BE2C (cell line): ENCODE measurements around the gene OSTN.
"Not testable (repeated sequence)": the region's sequence is repeated elsewhere in the genome, so short reads cannot be mapped to it uniquely, and the experiment has no call there.

Experiments used
- DNase-seq: peaks from one replicate; pipeline ENCODE4 v3.0.0-alpha.2; 2020
- H3K27me3 ChIP-seq: fragments of 250-450 bp; sonication (Bioruptor Pico); 2 replicates; pipeline ENCODE4 v1.5.1; 2020; ENCODE audit warnings: mild to moderate bottlenecking
- H3K36me3 ChIP-seq: fragments of 250-450 bp; sonication (Bioruptor Pico); 2 replicates; pipeline ENCODE4 v1.5.1; 2020; ENCODE audit warnings: mild to moderate bottlenecking
- H3K4me1 ChIP-seq: fragments of 250-450 bp; sonication (Bioruptor Pico); 2 replicates; pipeline ENCODE4 v1.5.1; 2020
- H3K4me3 ChIP-seq: 2 replicates; pipeline ENCODE4 v1.5.1; 2011; ENCODE audit warnings: low read depth, low read length
- H3K9me3 ChIP-seq: fragments of 250-450 bp; sonication (Bioruptor Pico); 2 replicates; pipeline ENCODE4 v1.5.1; 2020
- CTCF ChIP-seq: IDR thresholded peaks from 2 replicates; pipeline ENCODE4 v1.5.1; 2012; ENCODE audit warnings: mild to moderate bottlenecking, low read depth, low read length

The OSTN gene

GRCh38 chr3:191268737-191269136, 69.7 kb downstream of the OSTN start:
- Histone ChIP-seq H3K4me1 (no peaks in the 10 kb centered on the region), H3K27me3 (peaks cover 2% of the 10 kb centered on the region; the same call in 1 of the 2 replicates), H3K36me3 (no peaks in the 10 kb centered on the region), H3K9me3 (no peaks in the 10 kb centered on the region), H3K4me3 (no peak overlapping the region)
- DNase-seq = no peak
- no peak for TF ChIP-seq CTCF

- Histone ChIP-seq H3K4me1 (no peaks in the 10 kb centered on the region), H3K4me3 (no peak overlapping the region), H3K27me3 (no peaks in the 10 kb centered on the region; the same call in 1 of the 2 replicates), H3K9me3 (no peaks in the 10 kb centered on the region), H3K36me3 (no peaks in the 10 kb centered on the region)
- no peak for TF ChIP-seq CTCF
- DNase-seq = no peak
Observed at GRCh38 chr3:191269289-191270085, 70.4 kb downstream of the OSTN start.

- DNase-seq, H3K9me3 ChIP-seq, H3K4me1 ChIP-seq, H3K4me3 ChIP-seq, H3K27me3 ChIP-seq, H3K36me3 ChIP-seq: not testable (repeated sequence)
Observed at GRCh38 chr3:191275244-191275643, 76.2 kb downstream of the OSTN start.

- DNase-seq = no peak
- Histone ChIP-seq H3K27me3 (peaks cover 5% of the 10 kb centered on the region; the same call in 1 of the 2 replicates), H3K4me3 (no peak overlapping the region), H3K9me3 (no peaks in the 10 kb centered on the region), H3K4me1 (no peaks in the 10 kb centered on the region), H3K36me3 (no peaks in the 10 kb centered on the region)
- TF ChIP-seq CTCF = no peak
Observed at GRCh38 chr3:191275751-191276150, 76.7 kb downstream of the OSTN start.

GRCh38 chr3:191280111-191280510, 81.1 kb downstream of the OSTN start:
- H3K4me1 ChIP-seq = no peaks in the 10 kb centered on the region
- DNase-seq = no peak
- no peaks in the 10 kb centered on the region for H3K9me3 ChIP-seq
- no peaks in the 10 kb centered on the region for H3K36me3 ChIP-seq
- H3K4me3 ChIP-seq = no peak overlapping the region
- peaks cover 5% of the 10 kb centered on the region; the same call in 1 of the 2 replicates for H3K27me3 ChIP-seq
- no peak for TF ChIP-seq CTCF

GRCh38 chr3:191280882-191281281, 81.8 kb downstream of the OSTN start:
- Histone ChIP-seq H3K36me3 (no peaks in the 10 kb centered on the region), H3K4me1 (no peaks in the 10 kb centered on the region), H3K27me3 (peaks cover 5% of the 10 kb centered on the region; the same call in 1 of the 2 replicates), H3K4me3 (no peak overlapping the region), H3K9me3 (no peaks in the 10 kb centered on the region)
- DNase-seq = no peak
- no peak for TF ChIP-seq CTCF
